Measurements from ENCODE around the gene HMGB1. TPM values are rescaled to one million over a fixed set of nuclear protein-coding genes. Genes with fewer than 3 reads are reported as not detected.

HMGB1 gene
- 100 to 1,000 TPM in 1 of 2 donors, 10 to 100 TPM in 1; 74.3 to 115 TPM for total RNA-seq

DNA sequence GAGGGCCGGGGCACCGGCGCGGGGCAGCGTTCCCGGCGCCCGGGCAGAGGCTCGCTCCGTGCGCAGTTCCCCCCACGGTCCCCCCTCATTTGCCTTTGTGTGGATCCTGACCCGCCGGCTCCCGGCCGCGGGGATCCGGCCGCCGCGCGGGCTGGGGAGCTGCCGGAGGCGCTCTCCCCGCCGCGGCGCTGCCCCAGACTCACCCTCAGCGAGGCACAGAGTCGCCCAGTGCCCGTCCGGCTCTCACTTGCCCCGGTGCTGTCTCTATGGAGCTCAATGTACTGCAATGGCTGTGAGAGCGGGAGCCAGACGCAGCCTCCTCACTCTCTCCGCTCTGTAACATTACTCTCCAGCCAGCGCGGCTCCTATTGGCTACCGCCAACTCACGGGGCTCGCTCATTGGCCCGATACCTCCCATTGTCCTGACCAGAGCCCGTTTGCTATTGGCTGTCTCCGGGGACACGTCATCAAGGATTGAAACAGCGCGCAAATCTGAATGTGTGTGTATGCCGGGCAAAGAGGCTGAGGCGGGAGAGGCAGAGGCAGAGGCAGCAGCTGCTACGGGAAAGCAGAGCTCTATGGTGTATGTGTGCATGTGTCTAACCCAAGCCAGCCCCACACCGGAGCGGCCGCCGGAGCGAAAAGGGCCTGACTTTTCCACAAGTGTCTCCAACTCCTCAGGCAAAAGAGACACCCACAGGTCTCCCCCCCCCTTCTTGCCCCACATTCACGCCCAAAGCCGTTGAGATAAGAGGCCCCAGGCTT is at the start of gene HMGB1:
Gene HMGB1 (minus strand): TSS at position 344 of the 765 bp plus-strand sequence. CDS start 2,256 bp downstream, outside the sequence.

DNA sequence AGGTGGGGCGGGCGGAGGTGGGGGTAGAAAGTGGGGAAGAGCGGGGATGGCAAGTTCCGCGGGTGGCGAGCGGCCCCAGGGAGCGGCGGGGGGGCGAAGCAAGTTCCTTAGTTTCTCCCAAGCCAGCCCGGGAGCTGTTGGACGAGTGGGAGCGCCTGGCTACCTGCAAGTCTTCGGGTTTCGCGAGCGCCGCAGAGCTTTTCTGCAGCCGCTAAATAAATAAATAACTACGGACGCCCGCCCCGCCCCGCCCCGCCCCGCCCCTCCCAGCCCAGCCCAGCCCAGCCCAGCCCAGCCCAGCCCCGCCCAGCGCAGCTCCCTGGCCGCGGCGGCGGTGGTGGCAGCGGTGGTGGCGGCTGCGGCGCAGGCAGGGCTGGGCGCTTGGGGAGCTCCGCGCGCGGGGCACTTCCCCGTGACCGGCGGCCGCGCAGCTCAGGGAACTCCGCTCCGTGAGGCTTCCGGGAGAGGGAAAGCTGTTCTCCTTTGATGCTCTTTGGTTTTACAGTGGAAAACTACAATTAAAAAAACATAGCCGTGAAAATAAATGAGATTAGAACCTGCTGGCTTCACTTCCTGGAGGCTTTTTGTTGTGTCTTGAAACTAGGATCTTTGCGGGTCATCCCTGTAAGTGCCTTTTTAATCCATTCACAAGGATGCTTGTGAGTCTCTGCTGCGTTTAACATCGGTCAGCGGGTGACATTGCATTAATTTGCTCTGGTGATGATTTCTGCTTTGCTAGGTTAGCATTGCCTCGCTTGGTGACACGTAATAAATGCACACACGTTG is 43.5 kb downstream of the HMGB1 start, which contains the start of gene UBE2L5:
Gene UBE2L5 (plus strand): TSS at position 440 of the 786 bp plus-strand sequence. CDS start 5,498 bp downstream, outside the sequence.

Other genes with a start within 250 kb of the HMGB1 start
- 10 to 100 TPM; 16.5 to 17.0 TPM for gene KATNAL1, start 158.4 kb downstream of the HMGB1 start, total RNA-seq
- gene UBE2L5, start 43.4 kb downstream of the HMGB1 start, total RNA-seq: not detected
- gene USPL1, start 152.0 kb upstream of the HMGB1 start, total RNA-seq: 10 to 100 TPM; 14.1 to 17.3 TPM